WERI-Rb-1 (cell line): ENCODE measurements around the gene PLA2G4C.

Experiments used
- DNase-seq: peaks from one replicate; pipeline ENCODE4 v3.0.0-alpha.2; 2020
- H3K27ac ChIP-seq: fragments of 250-450 bp; sonication (Bioruptor Pico); 2 replicates; pipeline ENCODE4 v1.5.1; 2020; ENCODE audit warnings: mild to moderate bottlenecking, moderate library complexity
- H3K27me3 ChIP-seq: fragments of 250-450 bp; sonication (Bioruptor Pico); 2 replicates; pipeline ENCODE4 v1.5.1; 2021; ENCODE audit warnings: mild to moderate bottlenecking, low read depth, moderate library complexity; ENCODE audit not compliant: insufficient read depth, severe bottlenecking
- H3K36me3 ChIP-seq: fragments of 250-450 bp; sonication (Bioruptor Pico); 2 replicates; pipeline ENCODE4 v1.5.1; 2020; ENCODE audit warnings: mild to moderate bottlenecking, moderate library complexity
- H3K4me3 ChIP-seq: 2 replicates; pipeline ENCODE4 v1.5.1; 2011; ENCODE audit warnings: low read depth, mild to moderate bottlenecking, control low read depth, low read length
- H3K9me3 ChIP-seq: fragments of 250-450 bp; sonication (Bioruptor Pico); 2 replicates; pipeline ENCODE4 v1.5.1; 2021; ENCODE audit warnings: mild to moderate bottlenecking, moderate library complexity; ENCODE audit not compliant: severe bottlenecking
- CTCF ChIP-seq: IDR thresholded peaks from 2 replicates; pipeline ENCODE4 v1.5.1; 2011; ENCODE audit warnings: low read depth, mild to moderate bottlenecking, control low read depth, inconsistent platforms, low read length

The PLA2G4C gene

GRCh38 chr19:48043675-48044258, 66.8 kb downstream of the PLA2G4C start, which contains the start of gene CABP5:
CABP5 (minus strand) TSS chr19:48044079; CDS start chr19:48043922, 157 bp downstream.
- peaks cover 12% of the 10 kb centered on the region for H3K9me3 ChIP-seq
- peaks cover 10% of the 10 kb centered on the region; the same call in 1 of the 2 replicates for H3K36me3 ChIP-seq
- no peak for TF ChIP-seq CTCF
- H3K4me3 ChIP-seq = peak within 1 kb of the TSS; percentile 26
- H3K27ac ChIP-seq = peak within 1 kb of the TSS; percentile 84
- DNase-seq = peak; percentile 94
- no peaks in the 10 kb centered on the region for H3K27me3 ChIP-seq

GRCh38 chr19:48041877-48042580, 68.6 kb downstream of the PLA2G4C start:
- Histone ChIP-seq H3K27ac (no peak overlapping the region), H3K27me3 (no peaks in the 10 kb centered on the region), H3K36me3 (peaks cover 25% of the 10 kb centered on the region), H3K9me3 (peaks cover 11% of the 10 kb centered on the region), H3K4me3 (no peak overlapping the region)
- no peak for TF ChIP-seq CTCF
- no peak for DNase-seq

- TF ChIP-seq CTCF = no peak
- no peak overlapping the region for H3K27ac ChIP-seq
- DNase-seq = no peak
- H3K9me3 ChIP-seq = peaks cover 12% of the 10 kb centered on the region
- peaks cover 41% of the 10 kb centered on the region for H3K36me3 ChIP-seq
- H3K27me3 ChIP-seq = no peaks in the 10 kb centered on the region
- no peak overlapping the region for H3K4me3 ChIP-seq
Observed at GRCh38 chr19:48036765-48037164, 73.9 kb downstream of the PLA2G4C start.

- no peak for TF ChIP-seq CTCF
- Histone ChIP-seq H3K36me3 (peaks cover 29% of the 10 kb centered on the region), H3K4me3 (no peak overlapping the region), H3K27me3 (no peaks in the 10 kb centered on the region), H3K27ac (no peak overlapping the region), H3K9me3 (peaks cover 12% of the 10 kb centered on the region)
- DNase-seq = no peak
Observed at GRCh38 chr19:48033604-48034003, 77.0 kb downstream of the PLA2G4C start.

- H3K27me3 ChIP-seq = no peaks in the 10 kb centered on the region
- peak overlapping the region; percentile 66 for H3K27ac ChIP-seq
- no peak for TF ChIP-seq CTCF
- H3K4me3 ChIP-seq = peak overlapping the region; percentile 17
- no peaks in the 10 kb centered on the region for H3K9me3 ChIP-seq
- DNase-seq = no peak
- H3K36me3 ChIP-seq = peaks cover 4% of the 10 kb centered on the region
Observed at GRCh38 chr19:48030073-48030472, 80.5 kb downstream of the PLA2G4C start.
